PFSK-1 (cell line): ENCODE results near the gene CCDC82.

Experiments used
- FOXP2 ChIP-seq: optimal IDR thresholded peaks from 2 replicates; pipeline ENCODE3; 2011; ENCODE audit warnings: borderline replicate concordance, control low read depth, inconsistent platforms; ENCODE audit not compliant: insufficient read depth; ENCODE audit errors: extremely low read length, extremely low read depth
- POLR2AphosphoS5 ChIP-seq: IDR thresholded peaks from 2 replicates; pipeline ENCODE4 v1.6.1; 2012; ENCODE audit warnings: low read depth, mild to moderate bottlenecking, control low read depth, low read length, moderate library complexity
- SIN3A ChIP-seq: IDR thresholded peaks from 2 replicates; pipeline ENCODE4 v1.6.1; 2012; ENCODE audit warnings: mild to moderate bottlenecking, low read length, moderate library complexity, borderline replicate concordance; ENCODE audit not compliant: insufficient read depth
- TAF1 ChIP-seq: IDR thresholded peaks from 2 replicates; pipeline ENCODE4 v1.6.1; 2012; ENCODE audit warnings: low read length, control low read depth, borderline replicate concordance; ENCODE audit not compliant: insufficient read depth
- TF ChIP-seq, protein P1 (sequence below), 2 experiments: IDR thresholded peaks; 2 replicates each; pipeline versions ENCODE4 v1.6.1 to v1.8.0; 2011 to 2012; ENCODE audit warnings: low read depth in 2 of 2, low read length in 2 of 2, control low read depth in 1 of 2, inconsistent platforms in 1 of 2, mild to moderate bottlenecking in 1 of 2, moderate library complexity in 1 of 2; ENCODE audit not compliant: insufficient read depth in 1 of 2

Gene CCDC82

DNA sequence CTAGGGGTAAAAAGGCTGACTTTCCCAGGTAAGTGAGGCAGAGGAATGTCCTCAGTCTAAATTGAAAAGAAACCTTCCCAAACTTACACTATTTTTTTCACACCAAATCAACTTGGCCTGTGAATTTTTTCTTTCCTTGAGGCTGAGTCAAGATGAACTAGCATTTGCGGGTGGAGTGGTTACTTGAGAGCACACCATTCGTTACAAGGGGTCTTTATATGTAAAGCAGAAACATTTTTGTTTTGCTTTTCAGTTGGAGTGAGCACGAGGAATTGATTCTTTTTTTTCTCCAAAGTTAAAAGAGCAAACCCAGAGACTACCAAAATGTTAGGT lies 83.1 kb downstream of the CCDC82 start:
- TF ChIP-seq POLR2AphosphoS5 (no peak), TAF1 (no peak), SIN3A (no peak), FOXP2 (no peak)
- TF ChIP-seq, protein P1, sequence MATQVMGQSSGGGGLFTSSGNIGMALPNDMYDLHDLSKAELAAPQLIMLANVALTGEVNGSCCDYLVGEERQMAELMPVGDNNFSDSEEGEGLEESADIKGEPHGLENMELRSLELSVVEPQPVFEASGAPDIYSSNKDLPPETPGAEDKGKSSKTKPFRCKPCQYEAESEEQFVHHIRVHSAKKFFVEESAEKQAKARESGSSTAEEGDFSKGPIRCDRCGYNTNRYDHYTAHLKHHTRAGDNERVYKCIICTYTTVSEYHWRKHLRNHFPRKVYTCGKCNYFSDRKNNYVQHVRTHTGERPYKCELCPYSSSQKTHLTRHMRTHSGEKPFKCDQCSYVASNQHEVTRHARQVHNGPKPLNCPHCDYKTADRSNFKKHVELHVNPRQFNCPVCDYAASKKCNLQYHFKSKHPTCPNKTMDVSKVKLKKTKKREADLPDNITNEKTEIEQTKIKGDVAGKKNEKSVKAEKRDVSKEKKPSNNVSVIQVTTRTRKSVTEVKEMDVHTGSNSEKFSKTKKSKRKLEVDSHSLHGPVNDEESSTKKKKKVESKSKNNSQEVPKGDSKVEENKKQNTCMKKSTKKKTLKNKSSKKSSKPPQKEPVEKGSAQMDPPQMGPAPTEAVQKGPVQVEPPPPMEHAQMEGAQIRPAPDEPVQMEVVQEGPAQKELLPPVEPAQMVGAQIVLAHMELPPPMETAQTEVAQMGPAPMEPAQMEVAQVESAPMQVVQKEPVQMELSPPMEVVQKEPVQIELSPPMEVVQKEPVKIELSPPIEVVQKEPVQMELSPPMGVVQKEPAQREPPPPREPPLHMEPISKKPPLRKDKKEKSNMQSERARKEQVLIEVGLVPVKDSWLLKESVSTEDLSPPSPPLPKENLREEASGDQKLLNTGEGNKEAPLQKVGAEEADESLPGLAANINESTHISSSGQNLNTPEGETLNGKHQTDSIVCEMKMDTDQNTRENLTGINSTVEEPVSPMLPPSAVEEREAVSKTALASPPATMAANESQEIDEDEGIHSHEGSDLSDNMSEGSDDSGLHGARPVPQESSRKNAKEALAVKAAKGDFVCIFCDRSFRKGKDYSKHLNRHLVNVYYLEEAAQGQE (IDR thresholded peaks at IDR 0.05; ENCODE audit: insufficient read depth in 1 of 2, low read depth in 2 of 2, low read length in 2 of 2) = no peak

DNA sequence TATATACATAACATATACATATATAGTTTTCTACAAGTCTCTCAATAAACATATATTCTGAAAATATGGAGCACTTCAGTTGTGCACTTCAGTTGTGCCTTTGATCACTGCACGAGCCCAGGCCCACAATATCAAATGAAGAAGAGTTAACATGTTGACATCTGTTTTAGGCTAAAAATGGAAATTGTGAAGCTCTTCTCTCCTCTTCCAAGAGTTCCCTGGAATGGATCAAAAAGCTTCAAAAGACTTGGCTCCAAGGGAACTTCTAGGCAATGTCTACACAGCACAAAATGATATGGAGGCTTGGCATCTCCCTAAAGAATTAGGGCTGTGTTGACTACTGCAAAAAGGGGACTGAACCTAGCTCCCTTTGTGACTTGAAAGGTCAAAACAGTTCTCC lies 83.6 kb downstream of the CCDC82 start:
- TF ChIP-seq TAF1 (no peak), FOXP2 (no peak), SIN3A (no peak), POLR2AphosphoS5 (no peak)
- TF ChIP-seq, protein P1 (IDR thresholded peaks at IDR 0.05; ENCODE audit: insufficient read depth in 1 of 2, low read depth in 2 of 2, low read length in 2 of 2) = no peak

DNA sequence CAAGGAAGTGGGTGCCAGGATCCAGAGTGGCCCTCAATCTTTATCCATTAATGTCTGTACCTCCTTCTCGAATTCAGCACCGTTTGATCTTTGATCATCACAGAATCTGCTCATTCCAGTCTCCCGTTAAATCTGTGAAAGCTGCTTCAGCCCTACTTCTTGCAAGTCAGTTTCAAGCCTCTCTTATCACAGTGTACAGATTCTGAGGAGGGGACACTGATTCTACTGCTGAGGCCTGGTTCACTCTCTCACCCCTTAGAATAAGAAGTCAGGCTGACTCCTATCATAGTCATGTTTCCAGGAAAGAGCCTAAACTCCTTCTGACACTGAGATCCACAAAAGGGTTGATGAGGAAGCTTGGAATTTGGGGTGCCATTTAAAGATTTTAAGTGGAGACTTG lies 85.7 kb downstream of the CCDC82 start:
- TF ChIP-seq, protein P1 (IDR thresholded peaks at IDR 0.05; ENCODE audit: insufficient read depth in 1 of 2, low read depth in 2 of 2, low read length in 2 of 2) = no peak
- TF ChIP-seq SIN3A (no peak), FOXP2 (no peak), TAF1 (no peak), POLR2AphosphoS5 (no peak)

DNA sequence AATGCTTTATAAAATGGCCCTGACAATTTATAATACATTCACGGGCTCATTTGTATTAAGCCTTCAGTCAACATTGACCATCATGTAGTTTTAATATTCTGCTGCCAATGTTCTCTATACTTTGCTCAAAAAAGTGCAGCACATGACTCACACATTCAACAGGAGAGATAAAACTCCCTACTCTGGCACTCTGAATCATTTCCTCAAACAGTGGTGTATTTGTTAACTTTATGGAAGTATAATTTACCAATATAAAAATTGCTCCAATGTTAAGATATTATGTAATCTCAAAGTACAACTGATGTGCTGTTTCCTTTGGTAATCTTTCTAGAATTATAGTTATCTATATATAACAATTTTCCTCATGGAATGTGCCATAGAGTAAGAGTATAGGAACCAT lies 86.6 kb downstream of the CCDC82 start:
- TF ChIP-seq TAF1 (no peak), FOXP2 (no peak), POLR2AphosphoS5 (no peak), SIN3A (no peak)
- TF ChIP-seq, protein P1 (IDR thresholded peaks at IDR 0.05; ENCODE audit: insufficient read depth in 1 of 2, low read depth in 2 of 2, low read length in 2 of 2) = no peak
